CD4-positive, alpha-beta T cell (primary cell): ENCODE measurements around the gene CPE. TPM values are rescaled to one million over a fixed set of nuclear protein-coding genes. Genes with fewer than 3 reads are reported as not detected.
A peak's percentile ranks its signal among the peaks of the same experiment; 100 is the strongest.

Source experiments
- ATAC-seq: fragments of 200-7000 bp; cut with Tn5 transposase; one replicate; pipeline ENCODE4 v1.10.0; 2022; ENCODE audit warnings: mild to moderate bottlenecking; ENCODE audit not compliant: poor library complexity
- CTCF ChIA-PET: fragments of 350-600 bp; sonication (Branson Sonifier 250); formaldehyde crosslinking; loops from one replicate; lab custom pipeline; 2021; ENCODE audit warnings: antibody characterized with exemption, inconsistent platforms; lab: Charles Lee
- POLR2A ChIA-PET: fragments of 350-600 bp; sonication (Branson Sonifier 250); formaldehyde crosslinking; loops from one replicate; lab custom pipeline; 2021; ENCODE audit warnings: antibody characterized with exemption, inconsistent platforms; lab: Charles Lee
- DNase-seq, 14 experiments: peaks; one replicate each; pipeline ENCODE4 v3.0.0-alpha.2; 2013 to 2020; ENCODE audit warnings: mixed read lengths in 2 of 14
- H3K27ac ChIP-seq, 2 donors: one replicate each; pipeline versions ENCODE4 v1.5.1 to v1.7.0; 2013; ENCODE audit warnings: low read length in 2 of 2, low read depth in 1 of 2, mild to moderate bottlenecking in 1 of 2
- H3K27me3 ChIP-seq, 2 experiments: 1 replicate in 1 of 2; 2 replicates in 1 of 2; pipeline versions ENCODE4 v1.6.1 to v1.7.0; 2013; ENCODE audit warnings: low read length in 2 of 2, control low read depth in 1 of 2, mild to moderate bottlenecking in 1 of 2, moderate library complexity in 1 of 2; ENCODE audit not compliant: insufficient read depth in 2 of 2, control insufficient read depth in 1 of 2
- H3K36me3 ChIP-seq: one replicate; pipeline ENCODE4 v1.6.1; 2013; ENCODE audit warnings: low read length, control low read depth; ENCODE audit not compliant: insufficient read depth
- H3K4me1 ChIP-seq: one replicate; pipeline ENCODE4 v1.6.1; 2013; ENCODE audit warnings: low read length, control low read depth; ENCODE audit not compliant: insufficient read depth
- H3K4me3 ChIP-seq: one replicate; pipeline ENCODE4 v1.5.1; 2013; ENCODE audit warnings: mild to moderate bottlenecking, low read length, moderate library complexity
- H3K9me3 ChIP-seq, 2 experiments: 1 replicate in 1 of 2; 2 replicates in 1 of 2; pipeline versions ENCODE4 v1.6.1 to v1.7.0; 2013; ENCODE audit warnings: low read length in 2 of 2, mild to moderate bottlenecking in 2 of 2, control low read depth in 1 of 2, moderate library complexity in 1 of 2; ENCODE audit not compliant: control insufficient read depth in 1 of 2, insufficient read depth in 1 of 2
- H3K27ac Mint-ChIP-seq: one replicate; pipeline ENCODE4 v1.8.0; 2020; ENCODE audit warnings: mixed read lengths
- H3K27me3 Mint-ChIP-seq: one replicate; pipeline ENCODE4 v1.8.0; 2021; ENCODE audit warnings: mixed read lengths
- H3K36me3 Mint-ChIP-seq: one replicate; pipeline ENCODE4 v1.8.0; 2021; ENCODE audit warnings: low read depth, mixed read lengths
- H3K4me1 Mint-ChIP-seq: one replicate; pipeline ENCODE4 v1.8.0; 2021; ENCODE audit warnings: low read depth, mixed read lengths
- H3K4me3 Mint-ChIP-seq: one replicate; pipeline ENCODE4 v1.8.0; 2020; ENCODE audit warnings: mild to moderate bottlenecking, mixed read lengths
- H3K9me3 Mint-ChIP-seq: one replicate; pipeline ENCODE4 v1.8.0; 2020; ENCODE audit warnings: mixed read lengths
- CTCF ChIP-seq: fragments of 200-600 bp; IDR thresholded peaks from one replicate; pipeline ENCODE4 v1.8.0; 2022; ENCODE audit warnings: antibody characterized with exemption, mild to moderate bottlenecking
- intact Hi-C, 2 experiments: fragments of 100-400 bp; cut with DNase I in 1 of 2; cut with micrococcal nuclease in 1 of 2; formaldehyde crosslinking; loops; one replicate each; pipeline versions ENCODE4 v1.15.1 to v1.9.0; 2023 to 2025; cut with DNase I, micrococcal nuclease
- total RNA-seq, 174 experiments: library from RNA in 2 of 174; stranded (reverse) in 2 of 174; gene quantifications; one replicate each; pipeline ENCODE4 v1.2.3 and lab custom pipeline; 2021 to 2026

CPE gene
- total RNA-seq, 2 experiments from 2014 or later, result not detected

GRCh38 chr4:165493359-165493758 lies 114.6 kb downstream of the CPE start:
- CTCF ChIA-PET, result interaction anchor here (0.8 to 0.9 kb wide), 4 partner anchors 9 to 17 kb away, joined by 3 read pairs; no protein-coding TSS in a partner anchor
- no peak overlapping the region for H3K27ac Mint-ChIP-seq

GRCh38 chr4:165502916-165503907 lies 124.4 kb downstream of the CPE start:
- POLR2A ChIA-PET, result no interaction called here
- no peaks in the 10 kb centered on the region for H3K27me3 ChIP-seq
- H3K4me3 ChIP-seq, result no peak overlapping the region
- no peak for TF ChIP-seq CTCF
- no peak overlapping the region for H3K27ac ChIP-seq
- DNase-seq (no peak), ATAC-seq (no peak)
- H3K36me3 ChIP-seq, result no peaks in the 10 kb centered on the region
- H3K9me3 ChIP-seq, result no peaks in the 10 kb centered on the region
- H3K9me3 Mint-ChIP-seq, result no peaks in the 10 kb centered on the region
- H3K36me3 Mint-ChIP-seq, result no peaks in the 10 kb centered on the region
- H3K27me3 Mint-ChIP-seq, result peaks cover 18% of the 10 kb centered on the region
- H3K27ac Mint-ChIP-seq, result no peak overlapping the region
- CTCF ChIA-PET, result interaction anchor here (1.4 to 1.5 kb wide), 2 partner anchors 10 to 23 kb away, joined by 3 read pairs; no protein-coding TSS in a partner anchor
- H3K4me1 Mint-ChIP-seq, result no peaks in the 10 kb centered on the region
- no peak overlapping the region for H3K4me3 Mint-ChIP-seq
- H3K4me1 ChIP-seq, result no peaks in the 10 kb centered on the region
- intact Hi-C loops, result no loop called here

More at GRCh38 chr4:165493359-165493758, 114.6 kb downstream of the CPE start:
- POLR2A ChIA-PET, result interaction anchor here (0.7 kb wide), 1 partner anchor 44 kb away, joined by 3 read pairs; no protein-coding TSS in a partner anchor
- intact Hi-C loops, result loop anchor here (5.0 kb wide), 2 partner anchors 594 to 599 kb away; no protein-coding TSS in a partner anchor
- no peaks in the 10 kb centered on the region for H3K9me3 Mint-ChIP-seq
- Histone ChIP-seq H3K27ac (no peak overlapping the region), H3K36me3 (no peaks in the 10 kb centered on the region), H3K9me3 (no peaks in the 10 kb centered on the region), H3K4me3 (no peak overlapping the region), H3K27me3 (peaks cover 0 to 6% of the 10 kb centered on the region in 2 experiments), H3K4me1 (peaks cover 6% of the 10 kb centered on the region)
- DNase-seq (peak; percentile 39 to 74 (median 54)), ATAC-seq (peak; percentile 80)
- peak; percentile 70 for TF ChIP-seq CTCF
- no peaks in the 10 kb centered on the region for H3K36me3 Mint-ChIP-seq
- peaks cover 39% of the 10 kb centered on the region for H3K27me3 Mint-ChIP-seq
- peaks cover 5% of the 10 kb centered on the region for H3K4me1 Mint-ChIP-seq
- no peak overlapping the region for H3K4me3 Mint-ChIP-seq

- Histone ChIP-seq H3K9me3 (no peaks in the 10 kb centered on the region), H3K4me3 (no peak overlapping the region), H3K4me1 (no peaks in the 10 kb centered on the region), H3K36me3 (no peaks in the 10 kb centered on the region), H3K27me3 (no peaks in the 10 kb centered on the region), H3K27ac (no peak overlapping the region)
- no peak for DNase-seq
- no peak overlapping the region for H3K27ac Mint-ChIP-seq
- peaks cover 9% of the 10 kb centered on the region for H3K27me3 Mint-ChIP-seq
- TF ChIP-seq CTCF, result no peak
- H3K9me3 Mint-ChIP-seq, result no peaks in the 10 kb centered on the region
- POLR2A ChIA-PET, result no interaction called here
- CTCF ChIA-PET, result no interaction called here
- H3K4me3 Mint-ChIP-seq, result no peak overlapping the region
- no peaks in the 10 kb centered on the region for H3K4me1 Mint-ChIP-seq
- H3K36me3 Mint-ChIP-seq, result no peaks in the 10 kb centered on the region
- ATAC-seq, result no peak
- intact Hi-C loops, result no loop called here
These were observed 125.4 kb downstream of the CPE start for GRCh38 chr4:165504184-165504583.
